ENCODE results near the gene BCL11A.

Gene BCL11A

GRCh38 chr2:60553495-60554073, at the start of gene BCL11A:
Gene BCL11A, minus strand, starts transcription at chr2:60553654. Its CDS starts 384 bp downstream, at chr2:60553270.
- Histone ChIP-seq H3K4me1 (ENCODE audit: control insufficient read depth, insufficient read depth, low read length) (peaks cover 19% of the 10 kb centered on the region), H3K36me3 (ENCODE audit: control insufficient read depth, insufficient read depth, low read length) (no peaks in the 10 kb centered on the region), H3K9me3 (ENCODE audit: control insufficient read depth, insufficient read depth, low read length) (no peaks in the 10 kb centered on the region), H3K9ac (ENCODE audit: low read depth, low read length) (peak within 1 kb of the TSS; percentile 89), H3K27ac (ENCODE audit: low read depth, low read length) (peak within 1 kb of the TSS; percentile 99), H3K27me3 (ENCODE audit: control insufficient read depth, insufficient read depth, low read length) (0 out of 2 replicates have a peak, but pooled peaks cover 13% of the 10 kb centered on the region), H3K4me3 (ENCODE audit: low read depth, low read length) (peak within 1 kb of the TSS; percentile 93)

- Histone ChIP-seq H3K4me1 (ENCODE audit: control insufficient read depth, insufficient read depth, low read length) (peaks cover 16% of the 10 kb centered on the region), H3K9me3 (ENCODE audit: control insufficient read depth, insufficient read depth, low read length) (0 out of 2 replicates have a peak, but pooled peaks cover 3% of the 10 kb centered on the region), H3K36me3 (ENCODE audit: control insufficient read depth, insufficient read depth, low read length) (no peaks in the 10 kb centered on the region), H3K27me3 (ENCODE audit: control insufficient read depth, insufficient read depth, low read length) (no peaks in the 10 kb centered on the region), H3K27ac (ENCODE audit: low read depth, low read length) (no peak overlapping the region), H3K9ac (ENCODE audit: low read depth, low read length) (no peak overlapping the region), H3K4me3 (ENCODE audit: low read depth, low read length) (no peak overlapping the region)
Measured at GRCh38 chr2:60602828-60603532, 49.5 kb upstream of the BCL11A start.

GRCh38 chr2:60602388-60602787, 48.9 kb upstream of the BCL11A start:
- no peak overlapping the region for H3K27ac ChIP-seq (ENCODE audit: low read depth, low read length)
- no peak overlapping the region for H3K9ac ChIP-seq (ENCODE audit: low read depth, low read length)
- peaks cover 16% of the 10 kb centered on the region for H3K4me1 ChIP-seq (ENCODE audit: control insufficient read depth, insufficient read depth, low read length)
- 0 out of 2 replicates have a peak, but pooled peaks cover 3% of the 10 kb centered on the region for H3K9me3 ChIP-seq (ENCODE audit: control insufficient read depth, insufficient read depth, low read length)
- no peaks in the 10 kb centered on the region for H3K27me3 ChIP-seq (ENCODE audit: control insufficient read depth, insufficient read depth, low read length)
- H3K4me3 ChIP-seq (ENCODE audit: low read depth, low read length), result no peak overlapping the region
- H3K36me3 ChIP-seq (ENCODE audit: control insufficient read depth, insufficient read depth, low read length), result no peaks in the 10 kb centered on the region

GRCh38 chr2:60598271-60598670, 44.8 kb upstream of the BCL11A start:
- Histone ChIP-seq H3K4me1 (ENCODE audit: control insufficient read depth, insufficient read depth, low read length) (peaks cover 12% of the 10 kb centered on the region), H3K9me3 (ENCODE audit: control insufficient read depth, insufficient read depth, low read length) (0 out of 2 replicates have a peak, but pooled peaks cover 3% of the 10 kb centered on the region), H3K9ac (ENCODE audit: low read depth, low read length) (no peak overlapping the region), H3K36me3 (ENCODE audit: control insufficient read depth, insufficient read depth, low read length) (no peaks in the 10 kb centered on the region), H3K27me3 (ENCODE audit: control insufficient read depth, insufficient read depth, low read length) (no peaks in the 10 kb centered on the region), H3K27ac (ENCODE audit: low read depth, low read length) (no peak overlapping the region), H3K4me3 (ENCODE audit: low read depth, low read length) (no peak overlapping the region)

GRCh38 chr2:60597346-60597745, 43.9 kb upstream of the BCL11A start:
- H3K4me1 ChIP-seq (ENCODE audit: control insufficient read depth, insufficient read depth, low read length), result peaks cover 3% of the 10 kb centered on the region; the same call in 1 of the 2 replicates
- no peak overlapping the region for H3K27ac ChIP-seq (ENCODE audit: low read depth, low read length)
- no peak overlapping the region for H3K4me3 ChIP-seq (ENCODE audit: low read depth, low read length)
- no peak overlapping the region for H3K9ac ChIP-seq (ENCODE audit: low read depth, low read length)
- H3K27me3 ChIP-seq (ENCODE audit: control insufficient read depth, insufficient read depth, low read length), result no peaks in the 10 kb centered on the region
- 0 out of 2 replicates have a peak, but pooled peaks cover 6% of the 10 kb centered on the region for H3K9me3 ChIP-seq (ENCODE audit: control insufficient read depth, insufficient read depth, low read length)
- no peaks in the 10 kb centered on the region for H3K36me3 ChIP-seq (ENCODE audit: control insufficient read depth, insufficient read depth, low read length)

GRCh38 chr2:60596411-60596810, 43.0 kb upstream of the BCL11A start:
- Histone ChIP-seq H3K27me3 (ENCODE audit: control insufficient read depth, insufficient read depth, low read length) (no peaks in the 10 kb centered on the region), H3K4me3 (ENCODE audit: low read depth, low read length) (no peak overlapping the region), H3K4me1 (ENCODE audit: control insufficient read depth, insufficient read depth, low read length) (no peaks in the 10 kb centered on the region), H3K27ac (ENCODE audit: low read depth, low read length) (no peak overlapping the region), H3K36me3 (ENCODE audit: control insufficient read depth, insufficient read depth, low read length) (no peaks in the 10 kb centered on the region), H3K9ac (ENCODE audit: low read depth, low read length) (no peak overlapping the region), H3K9me3 (ENCODE audit: control insufficient read depth, insufficient read depth, low read length) (0 out of 2 replicates have a peak, but pooled peaks cover 6% of the 10 kb centered on the region)

GRCh38 chr2:60595953-60596352, 42.5 kb upstream of the BCL11A start:
- no peaks in the 10 kb centered on the region for H3K4me1 ChIP-seq (ENCODE audit: control insufficient read depth, insufficient read depth, low read length)
- H3K27me3 ChIP-seq (ENCODE audit: control insufficient read depth, insufficient read depth, low read length), result no peaks in the 10 kb centered on the region
- H3K27ac ChIP-seq (ENCODE audit: low read depth, low read length), result no peak overlapping the region
- 0 out of 2 replicates have a peak, but pooled peaks cover 6% of the 10 kb centered on the region for H3K9me3 ChIP-seq (ENCODE audit: control insufficient read depth, insufficient read depth, low read length)
- no peak overlapping the region for H3K9ac ChIP-seq (ENCODE audit: low read depth, low read length)
- H3K36me3 ChIP-seq (ENCODE audit: control insufficient read depth, insufficient read depth, low read length), result no peaks in the 10 kb centered on the region
- no peak overlapping the region for H3K4me3 ChIP-seq (ENCODE audit: low read depth, low read length)

GRCh38 chr2:60589104-60589503, 35.6 kb upstream of the BCL11A start:
- no peak overlapping the region for H3K9ac ChIP-seq (ENCODE audit: low read depth, low read length)
- H3K4me1 ChIP-seq (ENCODE audit: control insufficient read depth, insufficient read depth, low read length), result no peaks in the 10 kb centered on the region
- no peaks in the 10 kb centered on the region; the same call in 1 of the 2 replicates for H3K27me3 ChIP-seq (ENCODE audit: control insufficient read depth, insufficient read depth, low read length)
- no peak overlapping the region for H3K27ac ChIP-seq (ENCODE audit: low read depth, low read length)
- 0 out of 2 replicates have a peak, but pooled peaks cover 2% of the 10 kb centered on the region for H3K9me3 ChIP-seq (ENCODE audit: control insufficient read depth, insufficient read depth, low read length)
- no peak overlapping the region for H3K4me3 ChIP-seq (ENCODE audit: low read depth, low read length)
- H3K36me3 ChIP-seq (ENCODE audit: control insufficient read depth, insufficient read depth, low read length), result no peaks in the 10 kb centered on the region

- Histone ChIP-seq H3K4me1 (ENCODE audit: control insufficient read depth, insufficient read depth, low read length) (no peaks in the 10 kb centered on the region), H3K9ac (ENCODE audit: low read depth, low read length) (no peak overlapping the region)
Measured at GRCh38 chr2:60586081-60586480, 32.6 kb upstream of the BCL11A start.

GRCh38 chr2:60585276-60585675, 31.8 kb upstream of the BCL11A start:
- H3K4me3 ChIP-seq (ENCODE audit: low read depth, low read length), result no peak overlapping the region
- no peak overlapping the region for H3K27ac ChIP-seq (ENCODE audit: low read depth, low read length)
- no peaks in the 10 kb centered on the region for H3K4me1 ChIP-seq (ENCODE audit: control insufficient read depth, insufficient read depth, low read length)
- no peaks in the 10 kb centered on the region for H3K9me3 ChIP-seq (ENCODE audit: control insufficient read depth, insufficient read depth, low read length)
- no peak overlapping the region for H3K9ac ChIP-seq (ENCODE audit: low read depth, low read length)
- H3K36me3 ChIP-seq (ENCODE audit: control insufficient read depth, insufficient read depth, low read length), result no peaks in the 10 kb centered on the region
- H3K27me3 ChIP-seq (ENCODE audit: control insufficient read depth, insufficient read depth, low read length), result peaks cover 27% of the 10 kb centered on the region

More at GRCh38 chr2:60586081-60586480, 32.6 kb upstream of the BCL11A start:
- peaks cover 19% of the 10 kb centered on the region for H3K27me3 ChIP-seq (ENCODE audit: control insufficient read depth, insufficient read depth, low read length)
- H3K9me3 ChIP-seq (ENCODE audit: control insufficient read depth, insufficient read depth, low read length), result no peaks in the 10 kb centered on the region
- no peaks in the 10 kb centered on the region for H3K36me3 ChIP-seq (ENCODE audit: control insufficient read depth, insufficient read depth, low read length)
- H3K27ac ChIP-seq (ENCODE audit: low read depth, low read length), result no peak overlapping the region
- no peak overlapping the region for H3K4me3 ChIP-seq (ENCODE audit: low read depth, low read length)

GRCh38 chr2:60583604-60584003, 30.1 kb upstream of the BCL11A start:
- H3K27ac ChIP-seq (ENCODE audit: low read depth, low read length), result no peak overlapping the region
- no peaks in the 10 kb centered on the region for H3K4me1 ChIP-seq (ENCODE audit: control insufficient read depth, insufficient read depth, low read length)
- H3K9ac ChIP-seq (ENCODE audit: low read depth, low read length), result no peak overlapping the region
- peaks cover 35% of the 10 kb centered on the region for H3K27me3 ChIP-seq (ENCODE audit: control insufficient read depth, insufficient read depth, low read length)
- H3K4me3 ChIP-seq (ENCODE audit: low read depth, low read length), result no peak overlapping the region
- H3K9me3 ChIP-seq (ENCODE audit: control insufficient read depth, insufficient read depth, low read length), result no peaks in the 10 kb centered on the region
- H3K36me3 ChIP-seq (ENCODE audit: control insufficient read depth, insufficient read depth, low read length), result no peaks in the 10 kb centered on the region

All from HUES48 (cell line).